ENCODE measurements around the gene MAPK6.
"Not testable (repeated sequence)": the region's sequence is repeated elsewhere in the genome, so short reads cannot be mapped to it uniquely, and the experiment has no call there.

MAPK6 gene

GRCh38 chr15:52002351-52002750 lies 16.7 kb upstream of the MAPK6 start:
- H3K4me1 ChIP-seq (ENCODE audit: control insufficient read depth, insufficient read depth, low read length): no peaks in the 10 kb centered on the region
- H3K36me3 ChIP-seq (ENCODE audit: control insufficient read depth, insufficient read depth, low read length): no peaks in the 10 kb centered on the region
- H3K27me3 ChIP-seq (ENCODE audit: control insufficient read depth, insufficient read depth, low read length): no peaks in the 10 kb centered on the region
- no peak overlapping the region for H3K9ac ChIP-seq (ENCODE audit: low read depth, low read length)
- no peaks in the 10 kb centered on the region for H3K9me3 ChIP-seq (ENCODE audit: control insufficient read depth, insufficient read depth, low read length)
- no peak overlapping the region for H3K4me3 ChIP-seq (ENCODE audit: low read depth, low read length)

GRCh38 chr15:52003089-52003488 lies 15.9 kb upstream of the MAPK6 start:
- H3K36me3 ChIP-seq (ENCODE audit: control insufficient read depth, insufficient read depth, low read length); H3K9ac ChIP-seq (ENCODE audit: low read depth, low read length); H3K4me1 ChIP-seq (ENCODE audit: control insufficient read depth, insufficient read depth, low read length); H3K9me3 ChIP-seq (ENCODE audit: control insufficient read depth, insufficient read depth, low read length); H3K4me3 ChIP-seq (ENCODE audit: low read depth, low read length); H3K27me3 ChIP-seq (ENCODE audit: control insufficient read depth, insufficient read depth, low read length): not testable (repeated sequence)

GRCh38 chr15:52003710-52004109 lies 15.3 kb upstream of the MAPK6 start:
- no peaks in the 10 kb centered on the region for H3K36me3 ChIP-seq (ENCODE audit: control insufficient read depth, insufficient read depth, low read length)
- no peak overlapping the region for H3K9ac ChIP-seq (ENCODE audit: low read depth, low read length)
- no peak overlapping the region for H3K4me3 ChIP-seq (ENCODE audit: low read depth, low read length)
- H3K9me3 ChIP-seq (ENCODE audit: control insufficient read depth, insufficient read depth, low read length): no peaks in the 10 kb centered on the region
- no peaks in the 10 kb centered on the region for H3K27me3 ChIP-seq (ENCODE audit: control insufficient read depth, insufficient read depth, low read length)
- no peaks in the 10 kb centered on the region for H3K4me1 ChIP-seq (ENCODE audit: control insufficient read depth, insufficient read depth, low read length)

- Histone ChIP-seq H3K27me3 (ENCODE audit: control insufficient read depth, insufficient read depth, low read length) (no peaks in the 10 kb centered on the region), H3K4me1 (ENCODE audit: control insufficient read depth, insufficient read depth, low read length) (no peaks in the 10 kb centered on the region), H3K9me3 (ENCODE audit: control insufficient read depth, insufficient read depth, low read length) (no peaks in the 10 kb centered on the region), H3K9ac (ENCODE audit: low read depth, low read length) (no peak overlapping the region), H3K36me3 (ENCODE audit: control insufficient read depth, insufficient read depth, low read length) (no peaks in the 10 kb centered on the region), H3K4me3 (ENCODE audit: low read depth, low read length) (no peak overlapping the region)
Observed at GRCh38 chr15:52004806-52005205, 14.2 kb upstream of the MAPK6 start.

- Histone ChIP-seq H3K36me3 (ENCODE audit: control insufficient read depth, insufficient read depth, low read length) (no peaks in the 10 kb centered on the region), H3K27me3 (ENCODE audit: control insufficient read depth, insufficient read depth, low read length) (no peaks in the 10 kb centered on the region), H3K4me1 (ENCODE audit: control insufficient read depth, insufficient read depth, low read length) (no peaks in the 10 kb centered on the region), H3K4me3 (ENCODE audit: low read depth, low read length) (no peak overlapping the region), H3K9ac (ENCODE audit: low read depth, low read length) (no peak overlapping the region), H3K9me3 (ENCODE audit: control insufficient read depth, insufficient read depth, low read length) (no peaks in the 10 kb centered on the region)
Observed at GRCh38 chr15:52005748-52006701, 13.0 kb upstream of the MAPK6 start.

- Histone ChIP-seq H3K4me1 (ENCODE audit: control insufficient read depth, insufficient read depth, low read length) (no peaks in the 10 kb centered on the region), H3K9ac (ENCODE audit: low read depth, low read length) (no peak overlapping the region), H3K27me3 (ENCODE audit: control insufficient read depth, insufficient read depth, low read length) (no peaks in the 10 kb centered on the region), H3K9me3 (ENCODE audit: control insufficient read depth, insufficient read depth, low read length) (no peaks in the 10 kb centered on the region), H3K36me3 (ENCODE audit: control insufficient read depth, insufficient read depth, low read length) (no peaks in the 10 kb centered on the region), H3K4me3 (ENCODE audit: low read depth, low read length) (no peak overlapping the region)
Observed at GRCh38 chr15:52006702-52007340, 12.2 kb upstream of the MAPK6 start.

- no peak overlapping the region for H3K4me3 ChIP-seq (ENCODE audit: low read depth, low read length)
- no peaks in the 10 kb centered on the region for H3K27me3 ChIP-seq (ENCODE audit: control insufficient read depth, insufficient read depth, low read length)
- no peaks in the 10 kb centered on the region for H3K9me3 ChIP-seq (ENCODE audit: control insufficient read depth, insufficient read depth, low read length)
- H3K36me3 ChIP-seq (ENCODE audit: control insufficient read depth, insufficient read depth, low read length): no peaks in the 10 kb centered on the region
- no peak overlapping the region for H3K9ac ChIP-seq (ENCODE audit: low read depth, low read length)
- H3K4me1 ChIP-seq (ENCODE audit: control insufficient read depth, insufficient read depth, low read length): no peaks in the 10 kb centered on the region
Observed at GRCh38 chr15:52008359-52008697, 10.7 kb upstream of the MAPK6 start.

GRCh38 chr15:52008698-52009434 lies 10.2 kb upstream of the MAPK6 start:
- no peak overlapping the region for H3K9ac ChIP-seq (ENCODE audit: low read depth, low read length)
- no peaks in the 10 kb centered on the region for H3K36me3 ChIP-seq (ENCODE audit: control insufficient read depth, insufficient read depth, low read length)
- no peak overlapping the region for H3K4me3 ChIP-seq (ENCODE audit: low read depth, low read length)
- no peaks in the 10 kb centered on the region for H3K4me1 ChIP-seq (ENCODE audit: control insufficient read depth, insufficient read depth, low read length)
- H3K9me3 ChIP-seq (ENCODE audit: control insufficient read depth, insufficient read depth, low read length): no peaks in the 10 kb centered on the region
- no peaks in the 10 kb centered on the region for H3K27me3 ChIP-seq (ENCODE audit: control insufficient read depth, insufficient read depth, low read length)

GRCh38 chr15:52010633-52011595 lies 8.1 kb upstream of the MAPK6 start:
- Histone ChIP-seq H3K4me1 (ENCODE audit: control insufficient read depth, insufficient read depth, low read length) (no peaks in the 10 kb centered on the region), H3K9me3 (ENCODE audit: control insufficient read depth, insufficient read depth, low read length) (no peaks in the 10 kb centered on the region), H3K4me3 (ENCODE audit: low read depth, low read length) (no peak overlapping the region), H3K9ac (ENCODE audit: low read depth, low read length) (no peak overlapping the region), H3K36me3 (ENCODE audit: control insufficient read depth, insufficient read depth, low read length) (no peaks in the 10 kb centered on the region), H3K27me3 (ENCODE audit: control insufficient read depth, insufficient read depth, low read length) (no peaks in the 10 kb centered on the region)

- H3K36me3 ChIP-seq (ENCODE audit: control insufficient read depth, insufficient read depth, low read length): no peaks in the 10 kb centered on the region
- no peaks in the 10 kb centered on the region for H3K4me1 ChIP-seq (ENCODE audit: control insufficient read depth, insufficient read depth, low read length)
- H3K9me3 ChIP-seq (ENCODE audit: control insufficient read depth, insufficient read depth, low read length): no peaks in the 10 kb centered on the region
- no peak overlapping the region for H3K4me3 ChIP-seq (ENCODE audit: low read depth, low read length)
- H3K27me3 ChIP-seq (ENCODE audit: control insufficient read depth, insufficient read depth, low read length): no peaks in the 10 kb centered on the region
- no peak overlapping the region for H3K9ac ChIP-seq (ENCODE audit: low read depth, low read length)
Observed at GRCh38 chr15:52011711-52012144, 7.3 kb upstream of the MAPK6 start.

- no peak overlapping the region for H3K9ac ChIP-seq (ENCODE audit: low read depth, low read length)
- H3K4me1 ChIP-seq (ENCODE audit: control insufficient read depth, insufficient read depth, low read length): no peaks in the 10 kb centered on the region
- H3K4me3 ChIP-seq (ENCODE audit: low read depth, low read length): no peak overlapping the region
- no peaks in the 10 kb centered on the region for H3K27me3 ChIP-seq (ENCODE audit: control insufficient read depth, insufficient read depth, low read length)
- H3K9me3 ChIP-seq (ENCODE audit: control insufficient read depth, insufficient read depth, low read length): no peaks in the 10 kb centered on the region
- no peaks in the 10 kb centered on the region for H3K36me3 ChIP-seq (ENCODE audit: control insufficient read depth, insufficient read depth, low read length)
Observed at GRCh38 chr15:52012210-52012609, 6.8 kb upstream of the MAPK6 start.
